HL-60/S4 (cell line): ENCODE results near the gene GMEB2.
"Not testable (repeated sequence)": the region's sequence is repeated elsewhere in the genome, so short reads cannot be mapped to it uniquely, and the experiment has no call there.

Experiments
- in situ Hi-C: fragments of 300-500 bp; cut with MboI; formaldehyde crosslinking; loops from 2 replicates; pipeline ENCODE4 v1.14.3; 2022; ENCODE audit warnings: low sequenced_read_pairs

The GMEB2 gene

DNA sequence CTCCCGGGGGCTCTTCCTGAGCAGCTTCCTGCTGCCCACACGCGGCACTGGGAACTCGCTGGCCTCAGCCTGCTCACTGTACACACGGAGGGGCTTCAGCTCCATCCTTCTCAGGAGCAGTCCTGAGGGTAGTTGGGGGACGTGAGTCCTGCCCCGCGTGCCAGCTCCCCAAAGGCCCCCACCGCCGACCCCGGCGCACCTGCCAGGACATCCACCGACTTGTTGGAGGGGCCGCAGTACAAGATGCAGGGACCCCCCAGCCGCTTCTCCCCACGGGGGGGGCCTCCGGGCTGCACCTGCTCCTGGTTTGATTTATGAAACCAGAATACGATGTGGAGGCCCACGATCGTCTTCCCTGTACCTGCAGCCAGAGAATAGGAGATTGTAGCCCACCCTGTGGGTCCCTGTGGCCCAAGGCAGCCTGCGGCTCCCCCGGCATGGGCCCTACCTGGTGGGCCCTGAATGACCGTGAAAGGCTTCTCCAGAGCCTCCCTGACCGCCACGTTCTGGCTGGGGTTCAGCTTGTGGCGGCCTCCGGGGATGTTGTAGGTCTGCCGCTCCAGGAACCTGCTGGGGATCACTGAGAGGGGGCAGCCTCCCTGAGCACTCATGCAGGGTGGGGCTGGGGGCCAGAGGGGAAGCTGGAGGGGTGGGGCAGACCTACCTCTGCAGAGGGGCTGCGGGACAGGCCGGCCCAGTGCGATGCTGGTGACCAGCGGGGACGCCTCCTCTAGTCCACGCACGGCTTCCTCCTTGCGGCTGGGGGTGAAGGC lies 65.1 kb downstream of the GMEB2 start:
- in situ Hi-C loops: no loop called here

DNA sequence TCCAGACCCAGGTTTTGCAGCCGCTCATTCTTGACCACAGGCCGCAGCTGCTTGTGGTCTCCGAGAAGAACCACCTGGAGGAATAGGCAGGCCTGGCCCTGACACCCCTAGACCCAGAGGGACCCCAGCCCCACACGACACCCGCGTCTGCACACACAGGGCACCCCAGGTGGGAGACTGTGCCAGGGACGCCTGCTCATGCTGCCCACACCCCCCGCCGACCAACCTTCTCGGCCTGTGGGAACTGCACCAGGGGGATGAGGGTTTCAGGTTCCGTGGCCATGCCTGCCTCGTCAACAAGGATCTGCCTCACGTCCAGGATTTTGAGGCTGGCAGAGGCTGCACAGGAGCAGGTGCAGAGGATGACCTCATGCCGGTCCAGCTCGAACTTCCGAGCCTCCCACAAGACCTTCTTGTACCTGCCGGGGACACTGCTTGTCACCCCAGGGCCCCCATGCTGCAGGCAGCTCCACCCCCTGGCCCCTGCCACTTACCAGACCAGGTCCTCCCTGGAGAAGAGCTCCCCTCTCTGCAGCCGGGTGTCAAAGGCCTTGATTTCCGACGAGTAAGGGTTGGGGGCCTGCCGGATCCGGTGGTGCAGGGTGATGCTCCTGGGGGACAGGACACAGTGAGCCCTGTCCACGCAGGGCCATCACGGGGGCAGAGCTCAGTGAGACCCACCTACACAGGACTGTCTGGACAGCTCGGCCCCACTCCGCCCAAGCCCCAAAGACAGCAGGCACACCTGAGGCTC lies 65.9 kb downstream of the GMEB2 start:
- in situ Hi-C loops: no loop called here

DNA sequence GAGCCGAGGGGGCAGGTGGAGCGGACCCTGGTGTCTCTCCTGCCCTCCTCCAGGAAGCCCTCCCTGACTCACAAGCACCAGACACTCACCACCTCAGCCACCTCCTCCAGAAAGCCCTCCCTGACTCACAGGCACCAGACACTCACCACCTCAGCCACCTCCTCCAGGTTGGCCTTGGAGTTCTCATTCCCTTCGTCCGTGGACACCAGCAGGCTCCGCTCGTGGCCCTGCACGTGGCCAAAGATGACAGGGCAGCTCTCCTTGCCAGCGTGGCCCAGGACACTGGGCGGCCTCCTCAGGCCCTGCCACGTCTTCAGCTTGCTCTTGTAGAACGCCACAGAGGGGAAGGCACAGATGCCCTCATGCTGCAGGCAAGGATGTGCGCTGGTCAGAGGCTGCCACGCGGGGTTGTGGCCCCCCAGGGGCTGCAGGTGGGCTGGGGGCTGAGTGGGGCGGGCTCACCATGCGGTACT lies 66.5 kb downstream of the GMEB2 start:
- in situ Hi-C loops: no loop called here

DNA sequence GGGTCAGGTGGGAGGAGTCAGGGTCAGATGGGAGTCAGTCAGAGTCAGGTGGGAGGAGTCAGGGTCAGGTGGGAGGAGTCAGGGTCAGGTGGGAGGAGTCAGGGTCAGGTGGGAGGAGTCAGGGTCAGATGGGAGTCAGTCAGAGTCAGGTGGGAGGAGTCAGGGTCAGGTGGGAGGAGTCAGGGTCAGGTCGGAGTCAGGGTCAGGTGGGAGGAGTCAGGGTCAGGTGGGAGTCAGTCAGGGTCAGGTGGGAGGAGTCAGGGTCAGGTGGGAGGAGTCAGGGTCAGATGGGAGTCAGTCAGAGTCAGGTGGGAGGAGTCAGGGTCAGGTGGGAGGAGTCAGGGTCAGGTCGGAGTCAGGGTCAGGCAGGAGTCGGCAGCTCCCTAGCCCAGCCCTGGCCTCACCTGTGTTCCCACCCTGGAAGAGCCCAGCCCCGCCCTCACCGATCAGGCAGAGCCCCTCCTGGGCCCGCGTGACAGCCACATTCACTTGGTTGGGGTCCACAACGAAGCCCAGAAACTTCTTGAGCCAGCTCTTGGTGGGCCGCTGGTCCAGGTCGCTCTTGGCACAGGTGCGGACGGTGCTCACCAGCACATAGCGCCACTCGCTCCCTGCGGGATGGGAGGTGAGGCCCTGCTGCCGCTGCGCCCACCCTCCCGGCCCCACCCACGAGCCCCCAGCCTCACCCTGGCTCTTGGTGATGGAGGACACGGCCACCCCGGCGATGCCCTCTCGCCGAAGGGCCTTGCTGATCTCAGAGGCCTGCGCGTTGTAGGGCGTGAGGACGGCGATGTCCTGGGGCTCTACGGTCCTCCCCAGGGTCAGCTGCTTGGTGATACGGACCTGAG lies 67.2 kb downstream of the GMEB2 start:
- in situ Hi-C loops: not testable (repeated sequence)

DNA sequence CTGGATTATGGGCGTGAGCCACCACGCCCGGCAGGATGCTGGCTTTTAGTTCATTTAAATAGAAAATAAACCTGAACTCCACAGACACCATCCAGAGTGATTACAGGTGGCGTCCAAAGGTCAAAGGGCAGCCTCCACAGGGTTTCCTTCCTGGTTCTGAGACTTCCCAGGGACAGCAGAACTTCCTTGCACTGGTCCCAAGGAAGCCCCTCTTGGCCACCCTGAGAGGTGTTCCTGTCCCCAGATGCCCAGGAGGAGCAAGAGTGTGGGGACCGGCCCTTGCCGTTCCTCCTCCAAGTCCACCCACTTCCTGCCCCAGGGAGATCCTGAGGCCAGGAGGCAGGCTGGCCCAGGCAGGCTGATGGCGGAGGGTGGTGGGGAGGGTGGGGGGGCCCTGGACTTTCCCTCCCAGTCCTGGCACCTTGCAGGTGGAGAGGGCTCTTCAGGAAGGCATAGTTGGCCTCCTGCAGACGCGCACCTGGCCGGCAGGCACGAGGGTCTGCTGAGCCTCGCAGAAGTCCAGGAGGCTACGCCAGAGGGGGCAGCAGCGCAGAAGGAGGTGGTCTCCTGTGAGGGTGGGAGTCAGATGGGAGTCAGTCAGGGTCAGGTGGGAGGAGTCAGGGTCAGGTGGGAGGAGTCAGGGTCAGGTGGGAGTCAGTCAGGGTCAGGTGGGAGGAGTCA lies 68.0 kb downstream of the GMEB2 start:
- in situ Hi-C loops: no loop called here

DNA sequence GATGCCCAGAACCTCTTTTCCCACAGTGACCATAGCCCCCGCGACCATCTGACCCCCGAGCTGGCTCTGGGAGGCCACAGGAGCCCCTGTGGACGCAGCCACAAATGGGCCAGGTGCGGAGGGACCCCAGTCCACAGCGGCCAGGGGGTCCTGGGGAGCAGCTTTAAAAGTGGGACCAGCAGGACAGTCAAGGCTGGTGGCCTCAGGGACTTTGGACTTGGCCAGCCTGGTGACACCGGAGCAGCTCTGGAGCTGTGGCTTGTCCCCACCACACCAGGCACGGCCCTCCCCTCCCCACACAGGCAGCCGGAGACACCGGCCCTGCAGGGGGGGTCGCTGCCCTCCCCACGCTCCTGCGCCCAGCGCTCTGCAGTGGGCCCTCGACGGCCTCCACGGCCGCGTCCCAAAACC lies 69.4 kb downstream of the GMEB2 start:
- in situ Hi-C loops: no loop called here

DNA sequence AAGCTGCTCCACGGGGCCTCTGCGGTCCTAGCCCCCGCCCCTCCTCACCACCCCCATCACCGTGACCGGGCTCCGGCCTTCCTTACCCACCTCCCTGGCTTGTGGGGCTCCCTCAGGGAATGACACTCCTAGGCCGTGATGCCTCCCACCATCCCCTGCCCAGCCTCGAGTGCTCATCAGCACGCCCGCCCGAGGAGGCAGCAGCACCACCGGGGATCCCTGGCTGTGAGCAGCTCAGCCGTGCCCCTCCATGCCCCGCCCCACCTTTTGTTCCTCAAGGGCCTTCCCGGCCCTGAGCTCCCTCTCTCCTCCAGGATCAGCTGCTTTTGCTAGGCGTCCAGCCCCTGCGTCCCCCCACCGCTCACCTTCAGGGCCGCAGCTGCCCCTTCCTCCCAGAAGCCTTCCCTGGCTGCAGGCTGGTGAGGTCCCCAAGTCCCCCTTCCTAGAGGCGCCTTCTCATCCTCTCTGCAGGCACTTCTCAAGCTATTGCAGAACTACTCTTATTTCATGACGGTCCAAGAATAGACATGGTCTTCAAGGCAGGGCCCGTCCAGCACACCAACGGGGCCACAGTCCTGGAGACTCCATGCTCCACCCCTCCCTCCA lies 69.9 kb downstream of the GMEB2 start:
- in situ Hi-C loops: no loop called here

DNA sequence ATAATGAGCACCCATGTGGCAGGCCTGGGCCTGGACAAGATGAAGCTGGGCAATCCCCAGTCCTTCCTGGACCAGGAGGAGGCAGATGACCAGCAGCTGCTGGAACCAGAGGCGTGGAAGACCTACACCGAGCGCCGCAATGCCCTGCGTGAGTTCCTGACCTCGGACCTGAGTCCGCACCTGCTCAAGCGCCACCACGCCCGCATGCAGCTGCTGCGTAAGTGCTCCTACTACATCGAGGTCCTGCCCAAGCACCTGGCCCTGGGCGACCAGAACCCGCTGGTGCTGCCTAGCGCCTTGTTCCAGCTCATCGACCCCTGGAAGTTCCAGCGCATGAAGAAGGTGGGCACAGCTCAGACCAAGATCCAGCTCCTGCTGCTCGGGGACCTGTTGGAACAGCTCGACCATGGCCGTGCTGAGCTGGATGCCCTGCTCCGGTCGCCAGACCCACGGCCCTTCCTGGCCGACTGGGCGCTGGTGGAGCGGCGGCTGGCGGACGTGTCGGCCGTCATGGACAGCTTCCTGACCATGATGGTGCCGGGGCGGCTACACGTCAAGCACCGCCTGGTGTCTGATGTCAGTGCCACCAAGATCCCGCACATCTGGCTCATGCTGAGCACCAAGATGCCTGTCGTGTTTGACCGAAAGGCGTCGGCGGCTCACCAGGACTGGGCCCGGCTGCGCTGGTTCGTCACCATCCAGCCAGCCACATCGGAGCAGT lies 71.1 kb downstream of the GMEB2 start:
- in situ Hi-C loops: no loop called here

DNA sequence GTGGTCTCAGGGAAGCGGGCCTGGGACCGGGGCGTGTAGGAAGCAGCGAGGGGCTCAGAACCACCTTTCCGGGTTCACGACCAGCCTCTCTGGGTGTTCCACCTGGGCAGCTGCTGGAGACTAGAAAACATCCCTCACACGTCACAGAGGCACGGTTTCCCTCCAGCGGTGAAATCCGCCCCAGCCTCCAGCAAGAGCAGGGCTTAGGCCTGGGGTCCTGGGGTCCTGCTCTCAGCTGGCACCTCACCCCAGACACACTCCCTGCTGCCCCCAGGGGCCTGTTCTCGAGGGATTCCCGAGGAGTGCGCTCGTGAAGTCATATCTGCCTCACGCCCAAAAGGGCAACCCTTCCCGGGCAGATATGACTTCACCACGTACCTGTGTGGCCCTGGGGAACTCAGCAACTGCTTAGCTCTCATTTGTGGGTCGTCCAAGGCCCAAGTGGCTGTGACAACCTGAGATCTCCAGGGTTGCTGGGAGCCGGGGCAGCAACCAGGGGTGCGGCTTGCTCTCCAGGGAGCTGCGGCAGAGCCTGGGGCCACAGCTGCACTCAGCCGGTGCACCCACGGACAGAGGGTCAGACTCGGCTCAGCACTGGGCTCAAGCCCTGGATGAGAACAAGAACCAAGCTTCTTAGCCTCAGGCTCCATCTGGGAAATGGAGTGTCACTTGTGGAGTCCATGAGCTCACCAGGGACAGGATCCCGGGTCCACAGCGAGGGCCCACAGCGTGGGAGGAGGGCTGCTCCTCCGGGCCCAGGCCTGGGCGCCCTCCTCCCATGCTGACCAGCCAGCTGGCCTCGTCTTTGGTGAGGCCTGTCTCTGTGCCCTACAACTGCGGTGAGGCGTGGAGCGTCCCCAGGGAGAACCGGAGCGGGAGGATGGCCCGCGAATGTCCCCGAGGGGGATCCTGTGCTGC lies 72.3 kb downstream of the GMEB2 start:
- in situ Hi-C loops: no loop called here

DNA sequence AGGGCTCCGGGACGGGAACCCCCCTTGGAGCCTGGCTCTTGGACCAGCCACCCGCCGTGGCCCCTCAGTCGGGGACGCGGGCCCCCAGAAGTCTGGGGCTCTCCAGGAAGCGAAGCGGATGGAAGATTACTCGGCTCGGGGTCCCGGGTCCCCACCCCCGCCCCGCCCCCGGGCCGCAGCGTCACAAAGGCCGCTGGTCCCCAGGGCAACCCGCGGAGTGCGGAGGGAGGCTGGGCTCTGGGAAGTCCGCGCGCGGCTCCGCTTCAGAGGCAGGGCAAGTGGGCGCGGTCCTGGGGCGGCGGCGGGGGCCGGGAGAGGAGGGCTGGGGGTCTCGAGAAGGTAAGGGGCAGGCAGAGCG lies 73.0 kb downstream of the GMEB2 start, which contains the start of gene FNDC11:
TSS of gene FNDC11 (plus strand) at position 227 of the 358 bp plus-strand sequence. CDS start 1,505 bp downstream, outside the sequence.
- in situ Hi-C loops: no loop called here

DNA sequence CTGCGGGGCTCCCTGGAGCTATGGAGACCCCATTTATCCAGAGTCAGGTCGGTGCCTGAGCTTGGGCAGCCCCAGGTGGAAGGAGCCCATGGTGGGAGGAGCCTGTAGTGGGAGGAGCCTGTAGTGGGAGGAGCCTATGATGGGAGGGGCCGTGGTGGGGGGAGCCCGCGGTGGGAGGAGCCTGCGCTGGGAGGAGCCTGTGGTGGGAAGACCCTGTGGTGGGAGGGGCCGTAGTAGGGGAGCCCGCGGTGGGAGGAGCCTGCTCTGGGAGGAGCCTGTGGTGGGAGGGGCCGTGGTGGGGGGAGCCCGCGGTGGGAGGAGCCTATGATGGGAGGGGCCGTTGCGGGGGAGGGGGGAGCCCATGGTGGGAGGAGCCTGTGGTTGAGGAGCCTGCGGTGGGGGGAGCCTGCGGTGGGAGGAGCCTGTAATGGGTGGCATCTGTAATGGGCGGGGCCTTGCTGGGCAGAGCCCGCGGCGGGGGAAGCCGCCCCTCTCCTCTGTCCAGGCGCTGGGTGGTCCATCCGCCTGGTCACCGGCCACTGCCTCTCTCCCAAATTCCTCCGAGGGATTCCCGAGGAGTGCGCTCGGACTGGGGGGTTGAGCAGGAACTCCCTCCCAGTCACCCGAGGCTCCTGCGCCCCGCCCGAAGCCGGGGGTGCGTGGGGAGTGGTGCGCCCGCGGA lies 73.5 kb downstream of the GMEB2 start:
- in situ Hi-C loops: no loop called here

DNA sequence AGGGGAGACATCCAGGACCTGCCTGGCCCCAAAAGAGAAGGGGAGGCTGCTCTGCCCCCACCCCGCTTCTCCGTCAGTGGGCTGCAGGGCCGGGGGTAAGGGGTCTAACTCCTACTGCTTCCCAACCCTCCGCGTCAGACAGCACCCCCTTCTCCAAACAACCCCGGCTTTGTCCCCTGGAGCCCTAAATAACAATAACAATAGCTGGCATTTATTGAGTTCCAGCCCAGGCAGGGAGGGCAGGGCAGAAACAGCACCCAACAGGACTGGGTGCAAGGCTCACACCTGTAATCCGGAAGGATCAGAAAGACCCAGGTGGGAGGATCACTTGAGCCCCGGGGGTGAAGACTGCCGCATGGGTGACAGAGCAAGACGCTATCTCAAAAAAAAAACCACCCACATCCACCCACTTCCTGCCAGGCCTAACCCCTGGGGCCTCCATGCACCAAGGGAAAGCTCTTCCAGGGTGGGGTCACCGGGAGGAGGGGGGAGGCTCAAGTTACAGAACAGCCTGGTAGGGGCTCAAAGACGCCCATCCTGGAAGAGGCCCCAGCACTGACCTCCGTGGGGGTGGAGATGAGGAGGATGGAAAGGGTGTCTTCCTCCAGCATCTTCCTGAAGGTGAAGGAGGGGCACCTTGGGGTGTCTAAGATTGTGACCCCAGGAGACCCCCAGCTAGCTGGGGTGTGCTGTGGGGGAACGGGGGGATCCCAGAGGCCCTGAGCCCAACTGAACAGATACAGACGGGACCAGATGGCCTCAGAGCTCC lies 74.2 kb downstream of the GMEB2 start:
- in situ Hi-C loops: no loop called here

DNA sequence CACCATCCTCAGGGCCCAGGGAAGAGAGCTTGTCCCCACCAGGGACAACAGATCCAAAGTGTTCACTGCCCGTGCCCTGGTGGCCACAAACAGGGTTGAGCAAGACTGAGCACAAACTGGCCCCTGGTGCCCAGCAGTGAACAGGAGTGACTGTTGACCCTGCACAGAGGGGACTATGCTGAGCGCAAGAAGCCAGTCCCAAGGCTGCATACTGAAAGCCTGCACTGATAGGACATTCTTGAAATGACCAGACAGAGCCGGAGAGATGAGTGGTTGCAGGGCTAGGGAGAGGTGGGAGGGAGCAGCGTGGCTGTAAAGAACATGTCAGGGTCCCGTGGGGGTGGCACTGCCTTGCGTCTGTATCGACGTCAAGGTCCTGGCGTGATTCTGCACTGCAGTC lies 75.8 kb downstream of the GMEB2 start:
- in situ Hi-C loops: no loop called here

DNA sequence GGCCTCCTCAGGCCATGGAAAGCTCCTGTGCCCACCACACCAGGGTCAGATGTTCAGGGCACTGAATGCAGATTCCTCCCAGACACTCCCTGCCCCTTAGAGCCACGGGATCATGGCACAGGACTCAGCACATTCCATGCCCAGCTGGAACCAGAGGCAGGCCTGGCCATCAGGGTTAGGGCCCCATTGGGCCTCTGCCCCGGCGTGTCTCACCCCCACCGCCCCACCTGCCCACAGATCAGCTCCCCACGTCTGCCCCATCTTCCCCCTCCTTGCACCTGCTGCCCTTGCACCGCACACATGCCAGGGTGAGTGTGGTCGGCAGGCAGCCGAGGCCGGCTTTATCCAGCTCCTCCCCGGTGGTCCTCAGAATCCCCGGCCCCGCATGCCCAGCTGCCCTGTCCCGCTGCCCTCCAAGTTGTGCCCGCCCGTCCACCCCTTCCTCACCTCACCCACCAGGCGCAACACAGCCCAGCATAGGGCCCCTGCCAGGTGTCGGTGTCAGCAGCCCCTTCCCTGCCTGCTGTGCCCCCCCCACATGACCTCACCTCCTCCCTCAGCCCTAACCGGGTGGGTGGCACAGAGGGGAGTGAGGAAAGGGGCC lies 77.1 kb downstream of the GMEB2 start:
- in situ Hi-C loops: no loop called here

DNA sequence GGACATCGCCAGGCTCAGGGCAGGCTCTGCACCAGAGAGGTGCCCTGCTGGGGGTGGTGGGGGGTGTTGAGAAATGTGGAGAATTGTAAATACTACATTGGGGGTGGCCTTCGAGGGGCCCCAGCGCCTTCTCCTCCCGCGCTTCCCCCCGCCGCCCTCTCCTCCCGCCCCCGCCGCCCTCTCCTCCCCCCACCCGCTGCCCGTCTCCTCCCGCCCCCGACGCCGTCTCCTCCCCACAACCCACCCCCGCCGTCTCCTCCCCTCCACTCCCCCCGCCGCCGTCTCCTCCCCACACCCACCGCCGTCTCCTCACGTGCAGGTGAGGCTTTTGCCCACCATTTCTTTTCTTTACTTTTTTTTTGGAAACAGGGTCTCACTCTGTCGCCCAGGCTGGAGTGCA lies 77.9 kb downstream of the GMEB2 start:
- in situ Hi-C loops: no loop called here

DNA sequence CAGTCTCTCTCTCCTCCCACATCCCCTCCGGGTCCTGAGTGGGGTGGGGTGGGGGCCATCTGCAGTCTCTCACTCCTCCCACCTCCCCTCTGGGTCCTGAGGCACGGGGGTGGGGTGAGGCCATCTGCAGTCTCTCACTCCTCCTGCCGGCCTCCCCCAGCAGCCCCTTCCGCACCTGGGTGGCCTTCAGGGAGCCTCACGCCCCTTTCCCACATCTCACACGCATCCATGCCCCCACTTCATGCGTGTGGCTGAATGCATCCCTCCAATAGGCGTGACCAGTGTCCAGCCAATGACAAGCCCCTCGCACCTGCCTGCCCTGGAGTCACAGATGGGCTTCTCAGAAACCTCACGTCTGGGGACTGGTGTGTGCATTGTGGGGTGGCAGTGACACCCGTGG lies 78.4 kb downstream of the GMEB2 start:
- in situ Hi-C loops: no loop called here
